ENCODE results near the gene CTTNBP2. TPM values are rescaled to one million over a fixed set of nuclear protein-coding genes. Genes with fewer than 3 reads are reported as not detected.

The CTTNBP2 gene
- total RNA-seq, 1 donor from 2014 or later: 2.9 TPM

DNA sequence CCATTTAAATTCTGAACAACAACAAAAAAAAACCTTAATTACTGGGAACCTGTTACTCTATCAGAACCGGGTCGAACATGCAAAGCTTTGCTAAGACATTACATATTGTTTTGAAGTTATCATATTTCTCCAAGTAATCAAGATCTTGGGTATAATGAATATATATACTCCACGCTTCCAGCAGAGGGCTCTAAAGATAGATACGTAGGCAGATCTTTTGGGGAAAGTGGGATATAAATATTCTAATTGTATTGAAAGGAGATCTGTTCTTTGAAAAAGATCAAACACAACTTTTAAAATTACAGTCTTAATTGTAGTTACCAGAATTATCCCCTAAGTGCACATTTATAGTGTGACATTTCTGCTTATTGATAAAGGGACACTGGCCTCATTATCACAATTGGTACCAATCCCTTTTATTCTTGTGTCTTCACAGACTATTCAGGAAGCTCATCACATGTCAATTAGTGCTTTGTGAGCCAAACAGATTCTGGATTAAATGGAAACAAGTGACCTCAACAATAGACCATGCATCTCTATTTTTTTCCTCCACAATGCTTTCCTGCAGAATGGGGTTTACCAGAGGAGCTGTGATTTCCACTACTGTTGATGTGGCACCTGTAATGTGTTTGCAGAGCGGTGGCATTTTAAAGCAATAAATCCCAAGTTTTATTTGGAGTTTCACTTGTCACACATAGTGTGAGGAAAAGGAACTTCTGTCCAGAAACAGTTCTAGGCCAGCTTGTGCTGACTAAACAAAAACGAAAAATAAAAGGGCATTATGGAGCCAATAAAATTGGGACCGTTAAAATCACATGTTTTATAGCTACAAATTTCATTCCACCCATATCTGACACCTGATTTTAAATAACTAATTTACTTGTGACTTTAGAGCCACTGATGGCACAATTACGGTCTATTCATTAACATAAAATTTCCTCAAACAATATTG, 122.4 kb downstream of the CTTNBP2 start:
- no peaks in the 10 kb centered on the region for H3K4me1 Mint-ChIP-seq (ENCODE audit: low read depth)
- no peaks in the 10 kb centered on the region for H3K27me3 Mint-ChIP-seq (ENCODE audit: low read depth)
- no peak for DNase-seq (ENCODE audit: low spot score)
- no peak overlapping the region for H3K27ac Mint-ChIP-seq (ENCODE audit: unreplicated experiment)
- no peaks in the 10 kb centered on the region for H3K36me3 Mint-ChIP-seq (ENCODE audit: low read depth)
- TF ChIP-seq, protein P1, sequence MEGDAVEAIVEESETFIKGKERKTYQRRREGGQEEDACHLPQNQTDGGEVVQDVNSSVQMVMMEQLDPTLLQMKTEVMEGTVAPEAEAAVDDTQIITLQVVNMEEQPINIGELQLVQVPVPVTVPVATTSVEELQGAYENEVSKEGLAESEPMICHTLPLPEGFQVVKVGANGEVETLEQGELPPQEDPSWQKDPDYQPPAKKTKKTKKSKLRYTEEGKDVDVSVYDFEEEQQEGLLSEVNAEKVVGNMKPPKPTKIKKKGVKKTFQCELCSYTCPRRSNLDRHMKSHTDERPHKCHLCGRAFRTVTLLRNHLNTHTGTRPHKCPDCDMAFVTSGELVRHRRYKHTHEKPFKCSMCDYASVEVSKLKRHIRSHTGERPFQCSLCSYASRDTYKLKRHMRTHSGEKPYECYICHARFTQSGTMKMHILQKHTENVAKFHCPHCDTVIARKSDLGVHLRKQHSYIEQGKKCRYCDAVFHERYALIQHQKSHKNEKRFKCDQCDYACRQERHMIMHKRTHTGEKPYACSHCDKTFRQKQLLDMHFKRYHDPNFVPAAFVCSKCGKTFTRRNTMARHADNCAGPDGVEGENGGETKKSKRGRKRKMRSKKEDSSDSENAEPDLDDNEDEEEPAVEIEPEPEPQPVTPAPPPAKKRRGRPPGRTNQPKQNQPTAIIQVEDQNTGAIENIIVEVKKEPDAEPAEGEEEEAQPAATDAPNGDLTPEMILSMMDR (IDR thresholded peaks at IDR 0.05): peak; percentile 91
- no peaks in the 10 kb centered on the region for H3K9me3 Mint-ChIP-seq (ENCODE audit: low read depth)
- H3K4me3 Mint-ChIP-seq (ENCODE audit: unreplicated experiment): no peak overlapping the region

DNA sequence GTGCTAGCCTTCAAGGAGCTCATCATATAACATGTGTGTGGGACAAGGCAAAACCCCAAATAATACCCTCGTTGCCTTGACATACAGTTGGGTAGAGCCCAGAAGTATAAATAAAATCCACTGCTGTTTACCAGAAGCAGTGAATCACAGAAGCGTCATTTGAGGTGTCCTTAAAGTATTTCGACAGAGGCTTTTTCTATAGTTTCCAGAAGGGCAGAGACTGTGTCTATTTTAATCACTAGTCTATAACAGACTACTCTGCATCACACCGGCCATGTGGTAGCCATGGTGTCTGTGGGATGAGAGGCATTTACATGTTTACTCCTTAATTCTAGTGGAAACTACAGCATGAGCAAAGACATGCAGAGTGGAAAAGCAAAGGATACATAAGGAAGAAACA, 131.3 kb downstream of the CTTNBP2 start:
- H3K27ac Mint-ChIP-seq (ENCODE audit: unreplicated experiment): no peak overlapping the region
- no peaks in the 10 kb centered on the region for H3K9me3 Mint-ChIP-seq (ENCODE audit: low read depth)
- H3K4me3 Mint-ChIP-seq (ENCODE audit: unreplicated experiment): no peak overlapping the region
- H3K27me3 Mint-ChIP-seq (ENCODE audit: low read depth): no peaks in the 10 kb centered on the region
- DNase-seq (ENCODE audit: low spot score): no peak
- peaks cover 3% of the 10 kb centered on the region for H3K4me1 Mint-ChIP-seq (ENCODE audit: low read depth)
- TF ChIP-seq, protein P1 (IDR thresholded peaks at IDR 0.05): no peak
- H3K36me3 Mint-ChIP-seq (ENCODE audit: low read depth): no peaks in the 10 kb centered on the region

DNA sequence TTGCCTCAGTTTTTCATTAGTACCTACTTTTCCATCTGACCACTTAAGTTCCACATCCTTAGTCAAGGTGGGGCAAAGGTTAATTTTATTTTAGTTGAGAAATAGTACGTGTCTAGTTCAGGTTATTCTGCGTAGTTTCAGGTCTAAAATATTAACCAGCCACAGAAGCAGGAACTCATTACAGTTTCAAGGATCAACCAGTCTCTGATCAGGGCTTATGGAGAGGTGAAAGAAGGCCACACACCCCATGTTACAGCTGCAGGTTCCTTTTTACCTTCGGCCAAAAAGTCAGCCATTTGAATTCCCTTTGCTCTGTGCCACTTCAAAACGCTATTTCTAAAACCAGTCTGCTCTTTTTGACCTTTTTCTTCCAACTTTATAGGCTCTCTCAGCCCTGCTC, 134.2 kb downstream of the CTTNBP2 start:
- no peak for DNase-seq (ENCODE audit: low spot score)
- H3K4me3 Mint-ChIP-seq (ENCODE audit: unreplicated experiment): no peak overlapping the region
- no peaks in the 10 kb centered on the region for H3K27me3 Mint-ChIP-seq (ENCODE audit: low read depth)
- H3K36me3 Mint-ChIP-seq (ENCODE audit: low read depth): peaks cover 1% of the 10 kb centered on the region
- TF ChIP-seq, protein P1 (IDR thresholded peaks at IDR 0.05): no peak
- no peak overlapping the region for H3K27ac Mint-ChIP-seq (ENCODE audit: unreplicated experiment)
- no peaks in the 10 kb centered on the region for H3K9me3 Mint-ChIP-seq (ENCODE audit: low read depth)
- peaks cover 3% of the 10 kb centered on the region for H3K4me1 Mint-ChIP-seq (ENCODE audit: low read depth)

- TF ChIP-seq, protein P1 (IDR thresholded peaks at IDR 0.05): no peak
- Mint-ChIP-seq H3K4me1 (ENCODE audit: low read depth) (peaks cover 6% of the 10 kb centered on the region), H3K36me3 (ENCODE audit: low read depth) (peaks cover 1% of the 10 kb centered on the region), H3K4me3 (ENCODE audit: unreplicated experiment) (no peak overlapping the region), H3K27me3 (ENCODE audit: low read depth) (no peaks in the 10 kb centered on the region), H3K9me3 (ENCODE audit: low read depth) (no peaks in the 10 kb centered on the region), H3K27ac (ENCODE audit: unreplicated experiment) (no peak overlapping the region)
- no peak for DNase-seq (ENCODE audit: low spot score)
Measured at GRCh38 chr7:117737926-117738325, 135.3 kb downstream of the CTTNBP2 start.

DNA sequence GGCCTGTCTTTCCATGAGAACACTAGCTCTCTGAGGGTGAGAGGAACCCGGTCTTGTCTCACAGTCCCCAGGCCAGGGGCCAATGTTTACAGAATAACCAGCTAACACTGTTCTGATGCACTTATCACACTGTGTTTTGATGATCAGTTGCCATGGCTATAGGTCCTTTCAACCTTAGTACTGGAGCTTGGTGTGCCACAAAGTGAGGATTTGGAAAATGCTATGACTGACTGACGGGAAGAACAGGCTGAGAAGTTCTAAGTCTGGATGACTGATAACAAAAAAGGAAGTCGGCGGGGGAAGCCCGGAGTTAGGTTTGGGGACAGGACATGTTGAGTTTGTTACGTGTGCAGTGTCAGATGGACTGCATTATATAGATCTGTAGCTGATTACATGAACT, 141.8 kb downstream of the CTTNBP2 start:
- Mint-ChIP-seq H3K4me1 (ENCODE audit: low read depth) (peaks cover 10% of the 10 kb centered on the region), H3K27me3 (ENCODE audit: low read depth) (no peaks in the 10 kb centered on the region), H3K4me3 (ENCODE audit: unreplicated experiment) (no peak overlapping the region), H3K36me3 (ENCODE audit: low read depth) (peaks cover 1% of the 10 kb centered on the region), H3K27ac (ENCODE audit: unreplicated experiment) (no peak overlapping the region), H3K9me3 (ENCODE audit: low read depth) (no peaks in the 10 kb centered on the region)
- no peak for DNase-seq (ENCODE audit: low spot score)
- TF ChIP-seq, protein P1 (IDR thresholded peaks at IDR 0.05): no peak
